HepG2 (cell line): ENCODE results near the gene MAP3K5. TPM values are rescaled to one million over a fixed set of nuclear protein-coding genes. Genes with fewer than 3 reads are reported as not detected.

ENCODE experiments used
- ATAC-seq: fragments of 200-7000 bp; cut with Tn5 transposase; 3 replicates; pipeline ENCODE4 v1.9.1; 2020; ENCODE audit warnings: mild to moderate bottlenecking, moderate library complexity
- BruUV-seq: library from RNA; stranded (reverse); fragments of 400-500 nt; replicated peaks from 2 replicates; lab custom pipeline; 2021; lab: Mats Ljungman, UMichigan
- CTCF ChIA-PET: fragments of 300-600 bp; formaldehyde crosslinking; extraction: SDS; loops from one replicate; lab custom pipeline; 2021; ENCODE audit warnings: low total read pairs, inconsistent platforms, low intra/inter-chr PET ratio; lab: Yijun Ruan, JAX
- POLR2A ChIA-PET: fragments of 350-600 bp; sonication (Branson Sonifier 250); formaldehyde crosslinking; loops from one replicate; lab custom pipeline; 2020; ENCODE audit warnings: antibody characterized with exemption, inconsistent platforms; lab: Yijun Ruan, JAX
- DNase-seq: peaks from one replicate; pipeline ENCODE4 v3.0.0-alpha.2; 2015; ENCODE audit warnings: low spot score
- FAIRE-seq: peaks from 3 replicates; lab custom pipeline; 2011; peaks lifted over from hg19 to GRCh38; lab: Jason Lieb, UNC
- H2AFZ ChIP-seq: one replicate; pipeline ENCODE4 v1.6.1; 2011; ENCODE audit warnings: low read length, inconsistent platforms
- H3K27ac ChIP-seq: fragments of 300-600 bp; 3 replicates; pipeline ENCODE4 v1.8.0; 2011; ENCODE audit warnings: mixed run types, mild to moderate bottlenecking, mixed read lengths, low read length, inconsistent platforms; ENCODE audit not compliant: insufficient read depth; ENCODE audit errors: extremely low read length
- H3K27me3 ChIP-seq, 2 experiments: fragments of 200-600 bp in 1 of 2; 2 replicates in 1 of 2; 3 replicates in 1 of 2; pipeline versions ENCODE4 v1.6.0 to v1.8.0; 2011; ENCODE audit warnings: low read length in 2 of 2, mild to moderate bottlenecking in 2 of 2, moderate library complexity in 2 of 2, inconsistent platforms in 1 of 2; ENCODE audit not compliant: insufficient read depth in 2 of 2, control insufficient read depth in 1 of 2
- H3K36me3 ChIP-seq, 2 experiments: fragments of 200-600 bp in 1 of 2; replicated peaks in 1 of 2; 2 replicates in 1 of 2; 3 replicates in 1 of 2; pipeline versions ENCODE4 v1.5.1 to v1.8.0; 2011; ENCODE audit warnings: low read length in 2 of 2, inconsistent platforms in 1 of 2; ENCODE audit not compliant: insufficient read depth in 2 of 2, control insufficient read depth in 1 of 2
- H3K4me1 ChIP-seq: 2 replicates; pipeline ENCODE4 v1.5.1; 2012; ENCODE audit warnings: low read length, inconsistent platforms; ENCODE audit not compliant: insufficient read depth
- H3K4me2 ChIP-seq: 2 replicates; pipeline ENCODE4 v1.6.0; 2011; ENCODE audit warnings: low read depth, low read length, inconsistent platforms
- H3K4me3 ChIP-seq, 3 experiments: fragments of 200-600 bp in 1 of 3; sonication (generic), shearing (Covaris generic) in 1 of 3; replicated peaks in 1 of 3; 2 replicates each; pipeline ENCODE4 v1.5.1; 2011 to 2016; ENCODE audit warnings: low read length in 3 of 3, inconsistent platforms in 2 of 3, low read depth in 2 of 3, mild to moderate bottlenecking in 2 of 3, control low read depth in 1 of 3, mixed read lengths in 1 of 3; ENCODE audit not compliant: insufficient read depth in 1 of 3
- H3K79me2 ChIP-seq: one replicate; pipeline ENCODE4 v1.6.1; 2011; ENCODE audit warnings: low read length, inconsistent platforms; ENCODE audit not compliant: insufficient read depth
- H3K9ac ChIP-seq: 2 replicates; pipeline ENCODE4 v1.6.0; 2011; ENCODE audit warnings: mild to moderate bottlenecking, low read depth, low read length, inconsistent platforms; ENCODE audit not compliant: insufficient read depth
- H3K9me3 ChIP-seq: 2 replicates; pipeline ENCODE4 v1.5.1; 2012; ENCODE audit warnings: mild to moderate bottlenecking, low read length
- H4K20me1 ChIP-seq: 2 replicates; pipeline ENCODE4 v1.6.0; 2011; ENCODE audit warnings: inconsistent platforms, mild to moderate bottlenecking, low read length, moderate library complexity; ENCODE audit not compliant: insufficient read depth
- HES4 ChIP-seq: sonication (generic); formaldehyde crosslinking; IDR thresholded peaks from 2 replicates; pipeline ENCODE4 v1.9.0; 2021; ENCODE audit warnings: mild to moderate bottlenecking, missing genetic modification reagents, borderline replicate concordance
- HMG20A ChIP-seq: IDR thresholded peaks from 2 replicates; pipeline ENCODE4 v1.6.1; 2016; ENCODE audit warnings: borderline replicate concordance
- MEF2D ChIP-seq: sonication (generic); formaldehyde crosslinking; IDR thresholded peaks from 2 replicates; pipeline ENCODE4 v1.5.1; 2020; ENCODE audit warnings: mild to moderate bottlenecking, missing genetic modification reagents
- MIER3 ChIP-seq: IDR thresholded peaks from 2 replicates; pipeline ENCODE4 v1.6.1; 2016; ENCODE audit warnings: missing compliant biosample characterization, borderline replicate concordance
- NPAS2 ChIP-seq: sonication (generic); formaldehyde crosslinking; IDR thresholded peaks from 2 replicates; pipeline ENCODE4 v1.8.0; 2022; ENCODE audit warnings: mild to moderate bottlenecking, missing genetic modification reagents, borderline replicate concordance
- SIN3B ChIP-seq: fragments of 150-350 bp; IDR thresholded peaks from 2 replicates; pipeline ENCODE4 v1.6.1; 2014; ENCODE audit warnings: low read length
- ZNF276 ChIP-seq: sonication (generic); formaldehyde crosslinking; IDR thresholded peaks from 2 replicates; pipeline ENCODE4 v1.4.0; 2020; ENCODE audit warnings: mild to moderate bottlenecking, low read depth, missing genetic modification reagents
- ZNF646 ChIP-seq: sonication (generic); formaldehyde crosslinking; IDR thresholded peaks from 2 replicates; pipeline ENCODE4 v1.9.0; 2021; ENCODE audit warnings: mild to moderate bottlenecking, missing genetic modification reagents
- ZNF781 ChIP-seq: sonication (generic); formaldehyde crosslinking; IDR thresholded peaks from 2 replicates; pipeline ENCODE4 v1.5.1; 2020; ENCODE audit warnings: borderline replicate concordance, mild to moderate bottlenecking, missing genetic modification reagents; ENCODE audit errors: not compliant biosample characterization
- WGBS: methylation state at CpG from one replicate; pipeline ENCODE4 v1.1.6; 2017; ENCODE audit warnings: low lambda C conversion rate; 5-methylcytosine and 5-hydroxymethylcytosine counted together
- in situ Hi-C: cut with HindIII; loops from 2 replicates; pipeline ENCODE4 v1.10.0; 2017; ENCODE audit warnings: low pct_unique_long_range_greater_than_20kb; ENCODE audit not compliant: extremely low pct_ligation_motif_present
- intact Hi-C: fragments of 100-400 bp; cut with micrococcal nuclease; formaldehyde crosslinking; loops from one replicate; pipeline ENCODE4 v1.10.0; 2022; ENCODE audit not compliant: unreplicated experiment
- polyA plus RNA-seq, 8 experiments: library from polyadenylated mRNA; depleted of rRNA in 3 of 8; stranded (reverse) in 7 of 8; unstranded in 1 of 8; fragments of >200 nt; fragmentation: Illumina TruSeq in 4 of 8; extraction: Trizol in 4 of 8; gene quantifications; 2 replicates each; pipeline versions ENCODE4 v1.2.1 to v1.2.3, GENCODE V29; 2011 to 2016; ENCODE audit warnings: low read depth in 4 of 8, missing spikeins in 1 of 8, mixed read lengths in 1 of 8; ENCODE audit not compliant: insufficient read depth in 1 of 8
- total RNA-seq, 5 experiments: library from RNA; depleted of rRNA; stranded (reverse); fragments of >200 nt; fragmentation: Illumina TruSeq; extraction: Trizol; gene quantifications; 2 replicates each; pipeline ENCODE4 v1.2.3, GENCODE V29; 2016; ENCODE audit warnings: low read depth in 1 of 5

MAP3K5 gene
- total and polyA plus RNA-seq, 2 of the 13 experiments (the other 11 are each of a cell fraction or from before 2014, with no cell fraction given), result not detected

DNA sequence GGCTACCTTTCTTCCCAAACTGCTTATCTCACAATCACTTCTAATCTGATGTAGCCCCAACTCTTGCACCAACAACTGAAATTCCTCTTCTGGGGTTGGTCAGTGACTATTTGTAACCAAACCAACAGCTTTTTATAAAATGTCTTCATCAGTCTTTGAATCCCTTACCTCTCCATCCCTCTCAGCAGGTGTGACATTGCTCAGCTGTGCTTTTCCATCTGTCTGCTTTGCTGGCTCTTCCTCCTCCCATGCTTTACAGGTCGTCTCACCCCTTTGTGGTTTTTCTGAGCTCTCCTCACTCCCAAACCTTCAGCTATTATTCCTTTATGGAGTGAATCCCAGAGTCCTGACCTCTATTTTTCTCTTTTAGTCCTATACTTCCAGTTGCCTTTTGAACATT is 248.0 kb downstream of the MAP3K5 start:
- BruUV-seq, result no TSS peak
- intact Hi-C loops (no loop called here), in situ Hi-C loops (no loop called here)
- 0% methylated on average over 1 of the region's 1 CpG for WGBS
- POLR2A ChIA-PET, result no interaction called here
- Histone ChIP-seq H3K27ac (no peak overlapping the region), H3K79me2 (no peaks in the 10 kb centered on the region), H3K9ac (no peak overlapping the region), H3K27me3 (peaks cover under 1 to 9% of the 10 kb centered on the region in 2 experiments; a peak in 4 of 5 replicates), H4K20me1 (no peaks in the 10 kb centered on the region), H3K36me3 (no peaks in the 10 kb centered on the region), H3K4me1 (no peaks in the 10 kb centered on the region), H2AFZ (no peak overlapping the region), H3K4me2 (no peak overlapping the region), H3K4me3 (no peak overlapping the region), H3K9me3 (no peaks in the 10 kb centered on the region)
- ATAC-seq (no peak), DNase-seq (no peak), FAIRE-seq (no peak)
- CTCF ChIA-PET, result no interaction called here
- TF ChIP-seq ZNF276 (CRISPR knock-in tag) (no peak), ZNF781 (CRISPR knock-in tag) (no peak), HMG20A (CRISPR knock-in tag) (no peak), SIN3B (no peak)

DNA sequence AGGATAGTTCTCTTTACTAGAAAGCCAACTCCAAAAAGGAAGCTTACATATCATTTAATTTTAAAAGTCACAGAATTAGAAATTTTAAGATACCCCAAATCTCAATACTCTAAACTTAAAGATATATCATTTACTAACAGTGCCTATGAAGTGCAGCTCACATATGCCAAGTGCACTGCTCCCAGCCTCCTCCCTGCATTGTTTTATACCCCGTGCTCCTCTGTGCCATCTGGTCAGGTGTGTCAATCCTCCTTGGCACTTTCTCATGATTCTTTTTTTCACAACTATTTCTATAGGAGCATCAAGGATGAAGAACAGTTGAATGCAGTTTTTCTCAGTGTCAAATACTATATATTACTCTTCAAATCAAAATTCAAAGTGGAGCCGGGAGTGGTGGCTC is 250.9 kb downstream of the MAP3K5 start:
- Histone ChIP-seq H3K4me1 (no peaks in the 10 kb centered on the region), H3K4me3 (no peak overlapping the region), H3K9ac (no peak overlapping the region), H4K20me1 (no peaks in the 10 kb centered on the region), H3K27ac (no peak overlapping the region), H3K27me3 (no peaks in the 10 kb centered on the region; a peak in 1 of 5 replicates), H3K4me2 (no peak overlapping the region), H3K79me2 (no peaks in the 10 kb centered on the region), H3K9me3 (no peaks in the 10 kb centered on the region), H2AFZ (no peak overlapping the region), H3K36me3 (no peaks in the 10 kb centered on the region)
- ATAC-seq (no peak), FAIRE-seq (no peak), DNase-seq (no peak)
- no TSS peak for BruUV-seq
- ChIA-PET POLR2A (no interaction called here), CTCF (no interaction called here)
- intact Hi-C loops (no loop called here), in situ Hi-C loops (no loop called here)
- WGBS, result 2% methylated on average over 2 of the region's 2 CpGs
- TF ChIP-seq ZNF646 (no peak), NPAS2 (CRISPR knock-in tag) (no peak), HES4 (CRISPR knock-in tag) (no peak), MIER3 (no peak), MEF2D (CRISPR knock-in tag) (no peak)
